Cerebellar nuclear complex (tissue), 1 donor: Measurements from ENCODE around the gene UGT1A1.

Experiments
- DNase-seq, 2 experiments: peaks; one replicate each; lab custom pipeline; 2025; lab: John Stamatoyannopoulos, UW

Gene UGT1A1

GRCh38 chr2:233798335-233799086, 38.4 kb downstream of the UGT1A1 start:
- DNase-seq, result no peak

GRCh38 chr2:233799087-233799665, 39.1 kb downstream of the UGT1A1 start:
- DNase-seq, result no peak

GRCh38 chr2:233799716-233800115, 39.6 kb downstream of the UGT1A1 start:
- DNase-seq, result no peak

- DNase-seq, result no peak
Measured at GRCh38 chr2:233800208-233800607, 40.1 kb downstream of the UGT1A1 start.

- no peak for DNase-seq
Measured at GRCh38 chr2:233801357-233802131, 41.5 kb downstream of the UGT1A1 start.

GRCh38 chr2:233802132-233802815, 42.2 kb downstream of the UGT1A1 start:
- DNase-seq, result no peak

- no peak for DNase-seq
Measured at GRCh38 chr2:233803292-233803911, 43.3 kb downstream of the UGT1A1 start.

GRCh38 chr2:233803994-233804393, 43.9 kb downstream of the UGT1A1 start:
- DNase-seq, result no peak

GRCh38 chr2:233807215-233807865, 47.3 kb downstream of the UGT1A1 start:
- DNase-seq, result no peak

GRCh38 chr2:233807966-233808935, 48.2 kb downstream of the UGT1A1 start:
- no peak for DNase-seq

GRCh38 chr2:233810385-233810784, 50.3 kb downstream of the UGT1A1 start:
- DNase-seq, result no peak

GRCh38 chr2:233811087-233811486, 51.0 kb downstream of the UGT1A1 start:
- no peak for DNase-seq

GRCh38 chr2:233811732-233812131, 51.7 kb downstream of the UGT1A1 start:
- DNase-seq, result no peak

- DNase-seq, result no peak
Measured at GRCh38 chr2:233813236-233814055, 53.4 kb downstream of the UGT1A1 start.

GRCh38 chr2:233814056-233814835, 54.2 kb downstream of the UGT1A1 start:
- no peak for DNase-seq

- DNase-seq, result no peak
Measured at GRCh38 chr2:233815861-233816260, 55.8 kb downstream of the UGT1A1 start.

GRCh38 chr2:233816334-233816733, 56.3 kb downstream of the UGT1A1 start:
- DNase-seq, result no peak

- no peak for DNase-seq
Measured at GRCh38 chr2:233816771-233817170, 56.7 kb downstream of the UGT1A1 start.
